Heart left ventricle (tissue), 13 donors: ENCODE results near the gene ACACA.
A peak's percentile ranks its signal among the peaks of the same experiment; 100 is the strongest.

Experiments used
- POLR2A ChIP-seq, 2 donors: fragments of 450-650 bp; IDR thresholded peaks; one replicate each; pipeline ENCODE4 v1.6.1; 2017; ENCODE audit warnings: antibody characterized with exemption in 2 of 2, mild to moderate bottlenecking in 2 of 2, moderate library complexity in 2 of 2
- TF ChIP-seq, protein P1 (sequence below), 12 donors: fragments of 200-600 bp; sonication (generic) in 4 of 12; IDR thresholded peaks; one replicate each; pipeline versions ENCODE4 v1.5.0 to v1.8.0; 2018 to 2022; ENCODE audit warnings: antibody characterized with exemption in 12 of 12, mild to moderate bottlenecking in 5 of 12
- donor health status: ischemic (EF 13 %, LVEDD 7.1; RV severe dilation, severe dysfunction).
- donor health status: DM: no; HTN: yes; CAD: no.
- donor health status: DM: no; HTN: no; CAD: no.
- donor health status: ischemic (EF 25% LVEDD 6.9; RV normal size, moderate dysfunction).
- donor health status: ischemic (EF 25% LVEDD 5.7; RV mildly dilated, moderate dysfunction).
- donor health status: ischemic (EF 35%, LVEDD 5.7; RV mildly dilated, moderate dysfunction).
- donor health status: nonischemic (EF 11% LVEDD 7.7; RV severe dilation, severe dysfunction).
- donor health status: DM: yes; HTN: yes; CAD: no.
- donor health status: PGD.
- donor health status: ischemic (EF 29% LVEDD 5.4; RV normal size, mild dysfunction).
- donor health status: nonischemic (EF 23%, LVEDD 6.1; RV moderate dilation, normal function).

DNA sequence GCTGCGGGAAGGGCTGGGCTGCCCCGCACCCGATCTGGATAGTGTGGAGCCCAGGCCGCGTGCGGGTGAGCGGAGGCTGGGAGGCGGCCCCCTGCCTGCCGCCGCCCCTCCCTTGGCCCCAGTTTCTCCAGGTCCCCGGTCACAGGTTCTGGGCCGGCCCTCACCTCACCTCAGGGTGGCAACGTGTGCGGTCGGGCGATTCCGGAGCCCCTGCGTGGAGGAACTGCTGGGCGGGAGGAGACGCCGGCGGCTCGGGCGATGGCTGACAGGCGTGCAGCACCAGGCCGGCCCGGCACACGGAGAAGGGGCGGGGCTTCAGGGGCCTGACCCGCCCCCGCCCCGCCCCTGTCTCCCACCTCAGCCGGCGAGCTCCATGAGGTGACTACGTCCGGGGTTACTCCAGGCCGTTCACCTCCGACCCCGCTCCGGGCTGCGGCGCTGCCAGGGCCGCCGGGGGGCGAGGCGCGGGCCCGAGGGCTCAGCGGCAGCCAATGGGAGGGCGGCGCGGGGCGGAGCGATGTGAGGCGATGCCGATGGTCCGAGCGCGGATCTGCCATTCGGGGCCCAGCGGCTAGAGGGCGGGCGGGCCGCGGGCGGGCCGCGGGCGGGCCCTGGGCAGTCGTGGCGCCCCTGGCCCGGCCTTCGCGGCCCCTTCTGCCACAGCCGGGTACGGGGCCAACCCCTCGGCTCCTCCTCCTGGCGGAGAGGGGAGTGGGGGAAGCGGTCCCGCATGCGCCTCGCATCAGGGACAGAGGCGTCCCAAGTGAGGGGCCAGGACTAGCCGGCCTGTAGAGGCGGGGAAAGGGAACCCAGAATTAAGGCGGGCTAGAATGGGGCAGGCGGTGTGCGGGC is 47.6 kb downstream of the ACACA start:
- TF ChIP-seq, protein P1, sequence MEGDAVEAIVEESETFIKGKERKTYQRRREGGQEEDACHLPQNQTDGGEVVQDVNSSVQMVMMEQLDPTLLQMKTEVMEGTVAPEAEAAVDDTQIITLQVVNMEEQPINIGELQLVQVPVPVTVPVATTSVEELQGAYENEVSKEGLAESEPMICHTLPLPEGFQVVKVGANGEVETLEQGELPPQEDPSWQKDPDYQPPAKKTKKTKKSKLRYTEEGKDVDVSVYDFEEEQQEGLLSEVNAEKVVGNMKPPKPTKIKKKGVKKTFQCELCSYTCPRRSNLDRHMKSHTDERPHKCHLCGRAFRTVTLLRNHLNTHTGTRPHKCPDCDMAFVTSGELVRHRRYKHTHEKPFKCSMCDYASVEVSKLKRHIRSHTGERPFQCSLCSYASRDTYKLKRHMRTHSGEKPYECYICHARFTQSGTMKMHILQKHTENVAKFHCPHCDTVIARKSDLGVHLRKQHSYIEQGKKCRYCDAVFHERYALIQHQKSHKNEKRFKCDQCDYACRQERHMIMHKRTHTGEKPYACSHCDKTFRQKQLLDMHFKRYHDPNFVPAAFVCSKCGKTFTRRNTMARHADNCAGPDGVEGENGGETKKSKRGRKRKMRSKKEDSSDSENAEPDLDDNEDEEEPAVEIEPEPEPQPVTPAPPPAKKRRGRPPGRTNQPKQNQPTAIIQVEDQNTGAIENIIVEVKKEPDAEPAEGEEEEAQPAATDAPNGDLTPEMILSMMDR (IDR thresholded peaks at IDR 0.05) = peak in 11 of 12 donors; percentile 7 to 69 (median 50)
- TF ChIP-seq POLR2A (IDR thresholded peaks at IDR 0.05) = peak in 1 of 2 donors; percentile 74
